GM12878 (cell line): ENCODE measurements around the gene MCM6. TPM values are rescaled to one million over a fixed set of nuclear protein-coding genes. Genes with fewer than 3 reads are reported as not detected.

Source experiments
- ATAC-seq: fragments of 200-7000 bp; cut with Tn5 transposase; 3 replicates; pipeline ENCODE4 v1.9.1; 2020; ENCODE audit warnings: mild to moderate bottlenecking, moderate library complexity
- BruUV-seq: library from RNA; stranded (reverse); fragments of 400-500 nt; replicated peaks from 2 replicates; lab custom pipeline; 2021; lab: Mats Ljungman, UMichigan
- CTCF ChIA-PET: fragments of 300-600 bp; sonication (Branson Sonifier 250); formaldehyde crosslinking; extraction: SDS; loops from one replicate; lab custom pipeline; 2021; ENCODE audit warnings: inconsistent platforms; lab: Yijun Ruan, JAX
- POLR2A ChIA-PET: fragments of 350-600 bp; formaldehyde crosslinking; extraction: SDS; loops from one replicate; lab custom pipeline; 2021; ENCODE audit warnings: inconsistent platforms; lab: Charles Lee
- RAD21 ChIA-PET: fragments of 300-600 bp; sonication (Branson Sonifier 250); formaldehyde crosslinking; loops from one replicate; lab custom pipeline; 2023; ENCODE audit warnings: antibody characterized with exemption; ENCODE audit not compliant: unreplicated experiment; lab: Charles Lee
- SMC1A ChIA-PET: fragments of 300-600 bp; sonication (Branson Sonifier 250); formaldehyde crosslinking; loops from one replicate; lab custom pipeline; 2023; ENCODE audit not compliant: unreplicated experiment, uncharacterized antibody; lab: Charles Lee
- DNase-seq: peaks from one replicate; pipeline ENCODE4 v3.0.0-alpha.2; 2011; ENCODE audit warnings: low read depth, low spot score
- FAIRE-seq: peaks from 3 replicates; lab custom pipeline; 2011; peaks lifted over from hg19 to GRCh38; lab: Jason Lieb, UNC
- H2AFZ ChIP-seq: 2 replicates; pipeline ENCODE4 v1.6.0; 2011; ENCODE audit warnings: low read depth, low read length, control low read depth; ENCODE audit not compliant: control insufficient read depth
- H3K27ac ChIP-seq: 2 replicates; pipeline ENCODE4 v1.5.1; 2011; ENCODE audit warnings: control low read depth; ENCODE audit not compliant: control insufficient read depth, insufficient read depth
- H3K27me3 ChIP-seq, 2 experiments: replicated peaks in 1 of 2; 2 replicates each; pipeline versions ENCODE4 v1.6.0 to v1.6.1; 2011; ENCODE audit warnings: low read length in 1 of 2; ENCODE audit not compliant: control insufficient read depth in 2 of 2, insufficient read depth in 2 of 2
- H3K36me3 ChIP-seq, 2 experiments: 2 replicates each; pipeline ENCODE4 v1.5.1; 2011; ENCODE audit warnings: low read length in 1 of 2; ENCODE audit not compliant: control insufficient read depth in 2 of 2, insufficient read depth in 2 of 2
- H3K4me1 ChIP-seq: 2 replicates; pipeline ENCODE4 v1.6.1; 2011; ENCODE audit warnings: mild to moderate bottlenecking, low read length, moderate library complexity, mixed read lengths; ENCODE audit not compliant: control insufficient read depth, insufficient read depth
- H3K4me2 ChIP-seq: 2 replicates; pipeline ENCODE4 v1.6.0; 2011; ENCODE audit warnings: control low read depth; ENCODE audit not compliant: control insufficient read depth, insufficient read depth
- H3K4me3 ChIP-seq: fragments of 200-600 bp; sonication (generic); 2 replicates; pipeline ENCODE4 v1.5.1; 2016
- H3K79me2 ChIP-seq: 2 replicates; pipeline ENCODE4 v1.6.0; 2011; ENCODE audit warnings: low read length; ENCODE audit not compliant: control insufficient read depth, insufficient read depth
- H3K9ac ChIP-seq: 2 replicates; pipeline ENCODE4 v1.8.0; 2011; ENCODE audit warnings: low read length, control low read depth, mixed read lengths; ENCODE audit not compliant: control insufficient read depth, insufficient read depth
- H3K9me3 ChIP-seq: replicated peaks from 3 replicates; pipeline ENCODE4 v1.5.1; 2011; ENCODE audit warnings: mild to moderate bottlenecking, low read length; ENCODE audit not compliant: control insufficient read depth, insufficient read depth
- H4K20me1 ChIP-seq: 2 replicates; pipeline ENCODE4 v1.6.0; 2011; ENCODE audit not compliant: control insufficient read depth, insufficient read depth
- CREM ChIP-seq: IDR thresholded peaks from 2 replicates; pipeline ENCODE4 v1.6.1; 2014; ENCODE audit warnings: antibody characterized with exemption, low read depth
- FOS ChIP-seq: IDR thresholded peaks from 3 replicates; pipeline ENCODE4 v1.6.1; 2011; ENCODE audit warnings: borderline replicate concordance; ENCODE audit not compliant: insufficient read length; ENCODE audit errors: extremely low read depth
- HDAC6 ChIP-seq: fragments of 200-600 bp; sonication (generic); IDR thresholded peaks from one replicate; pipeline ENCODE4 v1.8.0; 2017; ENCODE audit warnings: antibody characterized with exemption; ENCODE audit not compliant: unreplicated experiment
- POLR2AphosphoS2 ChIP-seq: IDR thresholded peaks from 2 replicates; pipeline ENCODE4 v1.6.1; 2011; ENCODE audit warnings: low read depth, mild to moderate bottlenecking, low read length, improper control_type of control experiment, moderate library complexity
- ZNF384 ChIP-seq: IDR thresholded peaks from 2 replicates; pipeline ENCODE4 v1.6.1; 2012; ENCODE audit warnings: low read depth, mild to moderate bottlenecking, low read length, improper control_type of control experiment, borderline replicate concordance
- in situ Hi-C: fragments of 300-500 bp; cut with MboI; formaldehyde crosslinking; loops from 9 replicates; pipeline ENCODE4 v1.14.3; 2018; ENCODE audit warnings: mixed read lengths
- intact Hi-C: fragments of 100-400 bp; cut with micrococcal nuclease; formaldehyde crosslinking; loops from one replicate; pipeline ENCODE4 v1.14.2; 2022; ENCODE audit not compliant: unreplicated experiment
- polyA plus RNA-seq, 11 experiments: library from polyadenylated mRNA; depleted of rRNA in 4 of 11; unstranded in 6 of 11; stranded (reverse) in 5 of 11; fragments of >200 nt; fragmentation: Nextera tagmentation in 4 of 11; fragmentation: Illumina TruSeq in 1 of 11; extraction: Ambion mirVana in 4 of 11; extraction: Trizol in 1 of 11; gene quantifications; 1 replicate in 1 of 11; 2 replicates in 10 of 11; pipeline versions ENCODE4 v1.2.1 to v1.2.3, GENCODE V29; 2011 to 2016; ENCODE audit warnings: inconsistent platforms in 2 of 11, missing spikeins in 2 of 11, low read depth in 1 of 11
- total RNA-seq, 4 experiments: library from RNA; depleted of rRNA in 3 of 4; stranded (reverse); fragments of >200 nt in 3 of 4; fragmentation: Illumina TruSeq in 1 of 4; extraction: Trizol in 1 of 4; gene quantifications; 2 replicates each; pipeline versions ENCODE4 v1.2.1 to v1.2.3, GENCODE V29; 2013 to 2021
- TF ChIP-seq, protein P1 (sequence below): IDR thresholded peaks from 2 replicates; pipeline ENCODE4 v1.6.1; 2011; ENCODE audit warnings: mild to moderate bottlenecking, low read depth, low read length, moderate library complexity; ENCODE audit not compliant: insufficient replicate concordance

Gene MCM6
- total and polyA plus RNA-seq, 10 of the 15 experiments (the other 5 are each of a cell fraction or from before 2014, with no cell fraction given) = 37.4 to 118 (median 82.2) TPM

DNA sequence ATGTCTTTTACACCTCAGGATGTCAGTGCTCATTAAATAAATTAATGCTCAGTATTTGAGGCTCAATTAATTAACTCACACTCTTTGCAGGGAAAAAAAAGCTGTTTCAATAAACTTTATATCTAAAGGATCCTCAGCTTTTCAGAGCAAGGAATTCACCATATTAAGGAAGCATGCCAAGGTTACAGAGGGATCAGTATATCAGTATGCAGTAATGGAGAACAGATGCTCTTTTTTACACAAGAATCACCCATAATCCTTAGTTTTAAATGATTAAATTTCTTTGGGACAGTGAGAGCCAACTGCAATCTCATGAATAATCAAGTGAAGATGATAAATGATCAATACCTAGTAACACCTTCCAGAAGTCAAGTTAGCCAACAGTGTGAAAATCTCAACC is 24.4 kb downstream of the MCM6 start:
- FAIRE-seq = no peak

More for the DNA sequence above, 24.4 kb downstream of the MCM6 start:
- SMC1A ChIA-PET = interaction anchor here (0.8 to 1.4 kb wide), 2 partner anchors 15 to 107 kb away, joined by 4 read pairs; no protein-coding TSS in a partner anchor
- TF ChIP-seq, protein P1, sequence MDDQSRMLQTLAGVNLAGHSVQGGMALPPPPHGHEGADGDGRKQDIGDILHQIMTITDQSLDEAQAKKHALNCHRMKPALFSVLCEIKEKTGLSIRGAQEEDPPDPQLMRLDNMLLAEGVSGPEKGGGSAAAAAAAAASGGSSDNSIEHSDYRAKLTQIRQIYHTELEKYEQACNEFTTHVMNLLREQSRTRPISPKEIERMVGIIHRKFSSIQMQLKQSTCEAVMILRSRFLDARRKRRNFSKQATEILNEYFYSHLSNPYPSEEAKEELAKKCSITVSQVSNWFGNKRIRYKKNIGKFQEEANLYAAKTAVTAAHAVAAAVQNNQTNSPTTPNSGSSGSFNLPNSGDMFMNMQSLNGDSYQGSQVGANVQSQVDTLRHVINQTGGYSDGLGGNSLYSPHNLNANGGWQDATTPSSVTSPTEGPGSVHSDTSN = no peak
- no peak for TF ChIP-seq POLR2AphosphoS2
- TF ChIP-seq FOS = no peak
- no peak for TF ChIP-seq CREM
- no peak for TF ChIP-seq HDAC6
- TF ChIP-seq ZNF384 = no peak
- TF ChIP-seq, all 136 proteins: peak for 0
- RAD21 ChIA-PET = no interaction called here
- Histone ChIP-seq H3K79me2 (no peaks in the 10 kb centered on the region), H4K20me1 (no peaks in the 10 kb centered on the region), H3K4me2 (no peak overlapping the region), H3K4me3 (no peak overlapping the region), H3K36me3 (peaks cover 3 to 10% of the 10 kb centered on the region in 2 experiments), H3K27ac (no peak overlapping the region), H3K9ac (no peak overlapping the region), H3K27me3 (no peaks in the 10 kb centered on the region), H3K9me3 (no peaks in the 10 kb centered on the region), H2AFZ (no peak overlapping the region), H3K4me1 (no peaks in the 10 kb centered on the region)
- in situ Hi-C loops (no loop called here), intact Hi-C loops (loop anchor here (5.0 kb wide), 1 partner anchor 110 kb away; the partner anchor contains the start of gene UBXN4)
- BruUV-seq = no TSS peak
- CTCF ChIA-PET = interaction anchor here (0.8 kb wide), 1 partner anchor 81 kb away, joined by 3 read pairs; no protein-coding TSS in a partner anchor
- no peak for ATAC-seq
- DNase-seq = no peak
- POLR2A ChIA-PET = interaction anchor here (0.8 kb wide), 1 partner anchor 13 kb away, joined by 3 read pairs; no protein-coding TSS in a partner anchor
